DND-41 (cell line): ENCODE results near the gene CEACAM1.

Source experiments
- EZH2 ChIP-seq: IDR thresholded peaks from 3 replicates; pipeline ENCODE4 v1.6.1; 2012; ENCODE audit warnings: borderline replicate concordance, low read depth, mild to moderate bottlenecking, moderate library complexity, low read length, inconsistent platforms; ENCODE audit not compliant: severe bottlenecking
- TF ChIP-seq, protein P1 (sequence below): IDR thresholded peaks from 2 replicates; pipeline ENCODE4 v1.5.1; 2012; ENCODE audit warnings: borderline replicate concordance, low read length, moderate library complexity, mild to moderate bottlenecking; ENCODE audit not compliant: poor library complexity, severe bottlenecking; ENCODE audit errors: extremely low read depth

DNA sequence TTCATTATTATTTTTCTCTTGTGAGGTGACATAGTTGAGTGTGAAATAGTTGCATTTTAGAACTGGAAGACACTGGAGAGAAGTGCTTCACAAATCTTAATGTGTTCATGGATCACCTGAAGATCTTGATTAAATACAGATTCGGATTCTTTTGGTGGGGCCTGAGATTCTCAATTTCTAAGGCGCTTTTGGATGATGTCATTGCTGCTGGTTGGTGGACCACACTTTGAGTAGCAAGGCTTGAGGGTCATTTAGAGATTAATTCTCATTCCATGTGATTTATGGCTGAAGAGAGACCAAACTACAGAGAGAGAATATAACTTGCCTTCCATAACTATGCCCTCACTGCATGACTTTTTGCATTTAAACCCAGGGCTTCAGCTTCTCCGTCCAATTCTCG, 39.3 kb upstream of the CEACAM1 start:
- TF ChIP-seq, protein P1, sequence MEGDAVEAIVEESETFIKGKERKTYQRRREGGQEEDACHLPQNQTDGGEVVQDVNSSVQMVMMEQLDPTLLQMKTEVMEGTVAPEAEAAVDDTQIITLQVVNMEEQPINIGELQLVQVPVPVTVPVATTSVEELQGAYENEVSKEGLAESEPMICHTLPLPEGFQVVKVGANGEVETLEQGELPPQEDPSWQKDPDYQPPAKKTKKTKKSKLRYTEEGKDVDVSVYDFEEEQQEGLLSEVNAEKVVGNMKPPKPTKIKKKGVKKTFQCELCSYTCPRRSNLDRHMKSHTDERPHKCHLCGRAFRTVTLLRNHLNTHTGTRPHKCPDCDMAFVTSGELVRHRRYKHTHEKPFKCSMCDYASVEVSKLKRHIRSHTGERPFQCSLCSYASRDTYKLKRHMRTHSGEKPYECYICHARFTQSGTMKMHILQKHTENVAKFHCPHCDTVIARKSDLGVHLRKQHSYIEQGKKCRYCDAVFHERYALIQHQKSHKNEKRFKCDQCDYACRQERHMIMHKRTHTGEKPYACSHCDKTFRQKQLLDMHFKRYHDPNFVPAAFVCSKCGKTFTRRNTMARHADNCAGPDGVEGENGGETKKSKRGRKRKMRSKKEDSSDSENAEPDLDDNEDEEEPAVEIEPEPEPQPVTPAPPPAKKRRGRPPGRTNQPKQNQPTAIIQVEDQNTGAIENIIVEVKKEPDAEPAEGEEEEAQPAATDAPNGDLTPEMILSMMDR, result no peak
- no peak for TF ChIP-seq EZH2
